T-helper 1 cell treated with Interleukin-12 subunit alpha and Interleukin-12 subunit beta and Interleukin-4 antibody, amounts not matched to agents 30 μg/mL and 1 μg/mL, for 36 hours (primary cell): ENCODE results near the gene USP17L18.
"Not testable (repeated sequence)": the region's sequence is repeated elsewhere in the genome, so short reads cannot be mapped to it uniquely, and the experiment has no call there.

Experiments used
- H3K27ac Mint-ChIP-seq: one replicate; pipeline ENCODE4 v1.8.0; 2021; ENCODE audit warnings: mild to moderate bottlenecking, mixed read lengths
- H3K27me3 Mint-ChIP-seq: one replicate; pipeline ENCODE4 v1.8.0; 2021; ENCODE audit warnings: low read depth, mixed read lengths
- H3K36me3 Mint-ChIP-seq: one replicate; pipeline ENCODE4 v1.8.0; 2021; ENCODE audit warnings: low read depth, mixed read lengths
- H3K4me1 Mint-ChIP-seq: one replicate; pipeline ENCODE4 v1.8.0; 2021; ENCODE audit warnings: low read depth, mixed read lengths
- H3K4me3 Mint-ChIP-seq: one replicate; pipeline ENCODE4 v1.8.0; 2021; ENCODE audit warnings: mild to moderate bottlenecking, moderate library complexity, mixed read lengths
- H3K9me3 Mint-ChIP-seq: one replicate; pipeline ENCODE4 v1.8.0; 2021; ENCODE audit warnings: mixed read lengths

USP17L18 gene, protein sequence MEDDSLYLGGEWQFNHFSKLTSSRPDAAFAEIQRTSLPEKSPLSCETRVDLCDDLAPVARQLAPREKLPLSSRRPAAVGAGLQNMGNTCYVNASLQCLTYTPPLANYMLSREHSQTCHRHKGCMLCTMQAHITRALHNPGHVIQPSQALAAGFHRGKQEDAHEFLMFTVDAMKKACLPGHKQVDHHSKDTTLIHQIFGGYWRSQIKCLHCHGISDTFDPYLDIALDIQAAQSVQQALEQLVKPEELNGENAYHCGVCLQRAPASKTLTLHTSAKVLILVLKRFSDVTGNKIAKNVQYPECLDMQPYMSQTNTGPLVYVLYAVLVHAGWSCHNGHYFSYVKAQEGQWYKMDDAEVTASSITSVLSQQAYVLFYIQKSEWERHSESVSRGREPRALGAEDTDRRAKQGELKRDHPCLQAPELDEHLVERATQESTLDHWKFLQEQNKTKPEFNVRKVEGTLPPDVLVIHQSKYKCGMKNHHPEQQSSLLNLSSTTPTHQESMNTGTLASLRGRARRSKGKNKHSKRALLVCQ

GRCh38 chr4:9247953-9248680, at the start of gene USP17L18:
Gene USP17L18, plus strand, starts transcription at chr4:9248630. Its CDS starts 0 bp downstream, at chr4:9248630.
- not testable (repeated sequence) for H3K4me3 Mint-ChIP-seq, H3K9me3 Mint-ChIP-seq, H3K27me3 Mint-ChIP-seq, H3K27ac Mint-ChIP-seq, H3K4me1 Mint-ChIP-seq, H3K36me3 Mint-ChIP-seq

- not testable (repeated sequence) for H3K4me3 Mint-ChIP-seq, H3K4me1 Mint-ChIP-seq, H3K36me3 Mint-ChIP-seq, H3K27ac Mint-ChIP-seq, H3K9me3 Mint-ChIP-seq, H3K27me3 Mint-ChIP-seq
Measured at GRCh38 chr4:9210357-9210756, 38.1 kb upstream of the USP17L18 start, which contains the start of gene USP17L10. Gene USP17L10, plus strand, starts transcription at chr4:9210657. Its CDS starts 0 bp downstream, at chr4:9210657.

GRCh38 chr4:9214701-9215100, 33.7 kb upstream of the USP17L18 start:
- H3K4me1 Mint-ChIP-seq, H3K36me3 Mint-ChIP-seq, H3K9me3 Mint-ChIP-seq: not testable (repeated sequence)

DNA sequence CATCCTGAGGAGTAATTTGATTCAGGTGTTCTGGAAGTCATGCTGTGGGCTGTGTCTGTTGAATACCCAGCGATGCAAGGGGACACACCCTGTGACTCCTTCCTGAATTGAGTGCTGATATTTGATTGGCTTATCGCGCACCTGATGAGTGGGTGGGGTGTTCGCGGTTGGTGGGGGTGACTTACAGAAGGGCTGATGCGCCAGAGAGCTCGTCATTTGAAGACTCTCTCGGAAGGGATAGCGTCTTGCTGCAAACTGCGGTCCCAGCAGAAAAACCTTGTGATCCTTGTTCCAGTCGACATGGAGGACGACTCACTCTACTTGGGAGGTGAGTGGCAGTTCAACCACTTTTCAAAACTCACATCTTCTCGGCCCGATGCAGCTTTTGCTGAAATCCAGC, 33.3 kb upstream of the USP17L18 start, which contains the start of gene USP17L11:
TSS of gene USP17L11 (plus strand) at position 301 of the 400 bp plus-strand sequence. CDS start at position 301, 0 bp downstream.
- not testable (repeated sequence) for H3K27ac Mint-ChIP-seq, H3K27me3 Mint-ChIP-seq, H3K36me3 Mint-ChIP-seq, H3K9me3 Mint-ChIP-seq, H3K4me3 Mint-ChIP-seq, H3K4me1 Mint-ChIP-seq

More at GRCh38 chr4:9214701-9215100, 33.7 kb upstream of the USP17L18 start:
- H3K4me3 Mint-ChIP-seq, H3K27ac Mint-ChIP-seq, H3K27me3 Mint-ChIP-seq: not testable (repeated sequence)

DNA sequence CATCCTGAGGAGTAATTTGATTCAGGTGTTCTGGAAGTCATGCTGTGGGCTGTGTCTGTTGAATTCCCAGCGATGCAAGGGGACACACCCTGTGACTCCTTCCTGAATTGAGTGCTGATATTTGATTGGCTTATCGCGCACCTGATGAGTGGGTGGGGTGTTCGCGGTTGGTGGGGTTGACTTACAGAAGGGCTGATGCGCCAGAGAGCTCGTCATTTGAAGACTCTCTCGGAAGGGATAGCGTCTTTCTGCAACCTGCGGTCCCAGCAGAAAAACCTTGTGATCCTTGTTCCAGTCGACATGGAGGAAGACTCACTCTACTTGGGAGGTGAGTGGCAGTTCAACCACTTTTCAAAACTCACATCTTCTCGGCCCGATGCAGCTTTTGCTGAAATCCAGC, 28.6 kb upstream of the USP17L18 start, which contains the start of gene USP17L12:
TSS of gene USP17L12 (plus strand) at position 301 of the 400 bp plus-strand sequence. CDS start at position 301, 0 bp downstream.
- H3K9me3 Mint-ChIP-seq, H3K4me1 Mint-ChIP-seq, H3K27ac Mint-ChIP-seq, H3K27me3 Mint-ChIP-seq, H3K36me3 Mint-ChIP-seq, H3K4me3 Mint-ChIP-seq: not testable (repeated sequence)

DNA sequence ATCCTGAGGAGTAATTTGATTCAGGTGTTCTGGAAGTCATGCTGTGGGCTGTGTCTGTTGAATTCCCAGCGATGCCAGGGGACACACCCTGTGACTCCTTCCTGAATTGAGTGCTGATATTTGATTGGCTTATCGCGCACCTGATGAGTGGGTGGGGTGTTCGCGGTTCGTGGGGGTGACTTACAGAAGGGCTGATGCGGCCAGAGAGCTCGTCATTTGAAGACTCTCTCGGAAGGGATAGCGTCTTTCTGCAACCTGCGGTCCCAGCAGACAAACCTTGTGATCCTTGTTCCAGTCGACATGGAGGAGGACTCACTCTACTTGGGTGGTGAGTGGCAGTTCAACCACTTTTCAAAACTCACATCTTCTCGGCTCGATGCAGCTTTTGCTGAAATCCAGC, 23.8 kb upstream of the USP17L18 start, which contains the start of gene USP17L13:
TSS of gene USP17L13 (plus strand) at position 301 of the 400 bp plus-strand sequence. CDS start at position 301, 0 bp downstream.
- H3K36me3 Mint-ChIP-seq, H3K9me3 Mint-ChIP-seq, H3K27me3 Mint-ChIP-seq, H3K4me3 Mint-ChIP-seq, H3K27ac Mint-ChIP-seq, H3K4me1 Mint-ChIP-seq: not testable (repeated sequence)

DNA sequence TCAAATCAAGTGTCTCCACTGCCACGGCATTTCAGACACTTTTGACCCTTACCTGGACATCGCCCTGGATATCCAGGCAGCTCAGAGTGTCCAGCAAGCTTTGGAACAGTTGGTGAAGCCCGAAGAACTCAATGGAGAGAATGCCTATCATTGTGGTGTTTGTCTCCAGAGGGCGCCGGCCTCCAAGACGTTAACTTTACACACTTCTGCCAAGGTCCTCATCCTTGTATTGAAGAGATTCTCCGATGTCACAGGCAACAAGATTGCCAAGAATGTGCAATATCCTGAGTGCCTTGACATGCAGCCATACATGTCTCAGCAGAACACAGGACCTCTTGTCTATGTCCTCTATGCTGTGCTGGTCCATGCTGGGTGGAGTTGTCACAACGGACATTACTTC, 18.2 kb upstream of the USP17L18 start:
- not testable (repeated sequence) for H3K4me1 Mint-ChIP-seq, H3K27me3 Mint-ChIP-seq, H3K9me3 Mint-ChIP-seq

DNA sequence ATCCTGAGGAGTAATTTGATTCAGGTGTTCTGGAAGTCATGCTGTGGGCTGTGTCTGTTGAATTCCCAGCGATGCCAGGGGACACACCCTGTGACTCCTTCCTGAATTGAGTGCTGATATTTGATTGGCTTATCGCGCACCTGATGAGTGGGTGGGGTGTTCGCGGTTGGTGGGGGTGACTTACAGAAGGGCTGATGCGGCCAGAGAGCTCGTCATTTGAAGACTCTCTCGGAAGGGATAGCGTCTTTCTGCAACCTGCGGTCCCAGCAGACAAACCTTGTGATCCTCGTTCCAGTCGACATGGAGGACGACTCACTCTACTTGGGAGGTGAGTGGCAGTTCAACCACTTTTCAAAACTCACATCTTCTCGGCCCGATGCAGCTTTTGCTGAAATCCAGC, 14.3 kb upstream of the USP17L18 start, which contains the start of gene USP17L15:
TSS of gene USP17L15 (plus strand) at position 301 of the 400 bp plus-strand sequence. CDS start at position 301, 0 bp downstream.
- not testable (repeated sequence) for H3K27me3 Mint-ChIP-seq, H3K4me1 Mint-ChIP-seq, H3K36me3 Mint-ChIP-seq, H3K9me3 Mint-ChIP-seq, H3K27ac Mint-ChIP-seq, H3K4me3 Mint-ChIP-seq

More for the DNA sequence above, 18.2 kb upstream of the USP17L18 start:
- H3K4me3 Mint-ChIP-seq, H3K27ac Mint-ChIP-seq, H3K36me3 Mint-ChIP-seq: not testable (repeated sequence)

DNA sequence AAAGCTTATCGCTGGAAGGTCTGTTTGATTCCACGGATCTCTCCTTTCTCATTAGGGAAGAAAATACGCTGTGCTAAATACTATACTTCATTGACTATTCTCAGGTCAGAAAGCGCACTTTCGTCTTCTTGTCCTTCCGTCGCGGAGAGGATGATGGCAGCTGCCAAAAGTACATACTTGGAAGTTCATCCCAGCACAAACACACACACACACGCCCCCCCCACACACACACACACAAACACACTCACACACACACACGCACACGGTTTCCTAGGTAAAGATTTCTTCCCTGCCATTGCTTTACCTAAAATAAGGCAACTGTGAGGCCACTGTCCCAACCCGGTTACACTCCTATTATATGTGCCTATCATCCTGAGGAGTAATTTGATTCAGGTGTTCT, 10.0 kb upstream of the USP17L18 start:
- H3K27ac Mint-ChIP-seq, H3K27me3 Mint-ChIP-seq, H3K36me3 Mint-ChIP-seq, H3K4me1 Mint-ChIP-seq, H3K4me3 Mint-ChIP-seq, H3K9me3 Mint-ChIP-seq: not testable (repeated sequence)

DNA sequence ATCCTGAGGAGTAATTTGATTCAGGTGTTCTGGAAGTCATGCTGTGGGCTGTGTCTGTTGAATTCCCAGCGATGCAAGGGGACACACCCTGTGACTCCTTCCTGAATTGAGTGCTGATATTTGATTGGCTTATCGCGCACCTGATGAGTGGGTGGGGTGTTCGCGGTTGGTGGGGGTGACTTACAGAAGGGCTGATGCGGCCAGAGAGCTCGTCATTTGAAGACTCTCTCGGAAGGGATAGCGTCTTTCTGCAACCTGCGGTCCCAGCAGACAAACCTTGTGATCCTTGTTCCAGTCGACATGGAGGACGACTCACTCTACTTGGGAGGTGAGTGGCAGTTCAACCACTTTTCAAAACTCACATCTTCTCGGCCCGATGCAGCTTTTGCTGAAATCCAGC, 4.9 kb upstream of the USP17L18 start, which contains the start of gene USP17L17:
TSS of gene USP17L17 (plus strand) at position 301 of the 400 bp plus-strand sequence. CDS start at position 301, 0 bp downstream.
- not testable (repeated sequence) for H3K4me3 Mint-ChIP-seq, H3K9me3 Mint-ChIP-seq, H3K4me1 Mint-ChIP-seq, H3K27me3 Mint-ChIP-seq, H3K27ac Mint-ChIP-seq, H3K36me3 Mint-ChIP-seq

- H3K9me3 Mint-ChIP-seq, H3K27me3 Mint-ChIP-seq, H3K27ac Mint-ChIP-seq, H3K4me3 Mint-ChIP-seq, H3K4me1 Mint-ChIP-seq, H3K36me3 Mint-ChIP-seq: not testable (repeated sequence)
Measured at GRCh38 chr4:9253078-9253477, 4.6 kb downstream of the USP17L18 start, which contains the start of gene USP17L19. Gene USP17L19, plus strand, starts transcription at chr4:9253378. Its CDS starts 0 bp downstream, at chr4:9253378.

DNA sequence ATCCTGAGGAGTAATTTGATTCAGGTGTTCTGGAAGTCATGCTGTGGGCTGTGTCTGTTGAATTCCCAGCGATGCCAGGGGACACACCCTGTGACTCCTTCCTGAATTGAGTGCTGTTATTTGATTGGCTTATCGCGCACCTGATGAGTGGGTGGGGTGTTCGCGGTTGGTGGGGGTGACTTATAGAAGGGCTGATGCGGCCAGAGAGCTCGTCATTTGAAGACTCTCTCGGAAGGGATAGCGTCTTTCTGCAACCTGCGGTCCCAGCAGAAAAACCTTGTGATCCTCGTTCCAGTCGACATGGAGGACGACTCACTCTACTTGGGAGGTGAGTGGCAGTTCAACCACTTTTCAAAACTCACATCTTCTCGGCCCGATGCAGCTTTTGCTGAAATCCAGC, 9.4 kb downstream of the USP17L18 start, which contains the start of gene USP17L20:
TSS of gene USP17L20 (plus strand) at position 301 of the 400 bp plus-strand sequence. CDS start at position 301, 0 bp downstream.
- not testable (repeated sequence) for H3K9me3 Mint-ChIP-seq, H3K27me3 Mint-ChIP-seq, H3K36me3 Mint-ChIP-seq, H3K4me1 Mint-ChIP-seq, H3K4me3 Mint-ChIP-seq, H3K27ac Mint-ChIP-seq

GRCh38 chr4:9262572-9262971, 14.1 kb downstream of the USP17L18 start, which contains the start of gene USP17L21:
Gene USP17L21, plus strand, starts transcription at chr4:9262872. Its CDS starts 0 bp downstream, at chr4:9262872.
- H3K4me3 Mint-ChIP-seq, H3K9me3 Mint-ChIP-seq, H3K27ac Mint-ChIP-seq, H3K27me3 Mint-ChIP-seq, H3K36me3 Mint-ChIP-seq, H3K4me1 Mint-ChIP-seq: not testable (repeated sequence)

- H3K27me3 Mint-ChIP-seq, H3K27ac Mint-ChIP-seq: not testable (repeated sequence)
Measured at GRCh38 chr4:9267319-9267718, 18.9 kb downstream of the USP17L18 start, which contains the start of gene USP17L22. Gene USP17L22, plus strand, starts transcription at chr4:9267619. Its CDS starts 0 bp downstream, at chr4:9267619.

More at GRCh38 chr4:9267319-9267718, 18.9 kb downstream of the USP17L18 start, which contains the start of gene USP17L22:
- not testable (repeated sequence) for H3K4me3 Mint-ChIP-seq, H3K9me3 Mint-ChIP-seq, H3K4me1 Mint-ChIP-seq, H3K36me3 Mint-ChIP-seq
